Measurements from ENCODE around the gene JUP. TPM values are rescaled to one million over a fixed set of nuclear protein-coding genes. Genes with fewer than 3 reads are reported as not detected.

The JUP gene
- total RNA-seq, 1 experiment from 2014 or later, result 224 TPM

- H3K27me3 ChIP-seq (ENCODE audit: insufficient read depth, low read length), result no peaks in the 10 kb centered on the region
- H3K4me3 ChIP-seq (replicated peaks in 1 of 2; ENCODE audit: low read depth in 1 of 2, low read length in 2 of 2), result peak overlapping the region in 1 of 2 experiments; percentile 47; a peak in 3 of 4 replicates
- ChIA-PET CTCF (no interaction called here), POLR2A (no interaction called here), RAD21 (ENCODE audit: low non-redundant PET in 1 of 2, low total read pairs in 2 of 2, uncharacterized antibody in 2 of 2, unreplicated experiment in 2 of 2) (no interaction called here)
- peak overlapping the region; percentile 68 for H3K9ac ChIP-seq (ENCODE audit: low read length)
- peak overlapping the region; percentile 86 for H3K4me2 ChIP-seq (ENCODE audit: low read length)
- peaks cover 47% of the 10 kb centered on the region for H3K79me2 ChIP-seq (ENCODE audit: insufficient read depth, low read length)
- no peak overlapping the region for H2AFZ ChIP-seq (ENCODE audit: low read depth, low read length, poor library complexity, severe bottlenecking)
- H3K9me2 ChIP-seq (ENCODE audit: insufficient read depth), result no peaks in the 10 kb centered on the region
- intact Hi-C loops (cut with micrococcal nuclease), result loop anchor here (2.0 kb wide), 2 partner anchors 15 to 29 kb away; partner anchors contain the start of gene JUP
- no TSS peak for BruUV-seq (replicated peaks)
- H3K27ac ChIP-seq (ENCODE audit: low read depth, low read length), result peak overlapping the region; percentile 73
- ATAC-seq (peak; percentile 7), DNase-seq (ENCODE audit: low read depth, low spot score) (no peak)
- no peaks in the 10 kb centered on the region for H4K20me1 ChIP-seq (ENCODE audit: insufficient read depth)
- no peak for TF ChIP-seq EZH2 (IDR thresholded peaks at IDR 0.05)
- no peak for TF ChIP-seq RAD21 (IDR thresholded peaks at IDR 0.05; ENCODE audit: low read depth)
- no peak for TF ChIP-seq FOSL1 (IDR thresholded peaks at IDR 0.05; ENCODE audit: low read depth)
- TF ChIP-seq SIN3A (IDR thresholded peaks at IDR 0.05; ENCODE audit: low read depth), result no peak
- no peak for TF ChIP-seq ZBTB33 (IDR thresholded peaks at IDR 0.05; ENCODE audit: extremely low read depth, insufficient replicate concordance, low read length)
- no peak for TF ChIP-seq POLR2AphosphoS5 (IDR thresholded peaks at IDR 0.05; ENCODE audit: low read depth, low read length)
- TF ChIP-seq YY1 (IDR thresholded peaks at IDR 0.05; ENCODE audit: extremely low read depth, insufficient replicate concordance, low read depth, low read length), result no peak
- no peak for TF ChIP-seq SRF (IDR thresholded peaks at IDR 0.05; ENCODE audit: low read depth)
- no peak for TF ChIP-seq CTCF (IDR thresholded peaks at IDR 0.05 in 2 of 3, conservative IDR thresholded peaks at IDR 0.05 in 1 of 3; ENCODE audit: borderline replicate concordance in 1 of 3, insufficient read depth in 1 of 3, low read depth in 2 of 3, low read length in 2 of 3)
- TF ChIP-seq EZH2phosphoT487 (IDR thresholded peaks at IDR 0.05; ENCODE audit: borderline replicate concordance), result no peak
- TF ChIP-seq POLR2A (IDR thresholded peaks at IDR 0.05; ENCODE audit: borderline replicate concordance, extremely low read depth, insufficient read depth, insufficient read length), result no peak
- TF ChIP-seq ZFX (IDR thresholded peaks at IDR 0.05), result no peak
- no peak for TF ChIP-seq ELF1 (IDR thresholded peaks at IDR 0.05; ENCODE audit: borderline replicate concordance, low read depth)
- TF ChIP-seq JUND (IDR thresholded peaks at IDR 0.05), result no peak
- no peak for TF ChIP-seq ATF3 (IDR thresholded peaks at IDR 0.05)
- TF ChIP-seq MAX (IDR thresholded peaks at IDR 0.05), result no peak
- TF ChIP-seq TCF7L2 (IDR thresholded peaks at IDR 0.05; ENCODE audit: borderline replicate concordance, extremely low read depth, insufficient read depth, insufficient read length), result no peak
- no peak for TF ChIP-seq SP1 (IDR thresholded peaks at IDR 0.05; ENCODE audit: low read depth)
- no peaks in the 10 kb centered on the region for H3K9me3 ChIP-seq (ENCODE audit: control insufficient read depth in 1 of 2, insufficient read depth in 1 of 2, low read depth in 1 of 2, low read length in 2 of 2)
- peaks cover 30 to 34% of the 10 kb centered on the region in 2 experiments; a peak in 3 of 4 replicates for H3K36me3 ChIP-seq (ENCODE audit: control insufficient read depth in 1 of 2, insufficient read depth in 2 of 2, low read length in 2 of 2)
- peaks cover 50 to 55% of the 10 kb centered on the region in 2 experiments for H3K4me1 ChIP-seq (ENCODE audit: control insufficient read depth in 1 of 2, insufficient read depth in 2 of 2, low read length in 2 of 2)
These were observed 14.9 kb downstream of the JUP start for GRCh38 chr17:41771389-41772206.

Data from HCT116 (cell line).